ENCODE measurements around the gene ZBTB3. TPM values are rescaled to one million over a fixed set of nuclear protein-coding genes. Genes with fewer than 3 reads are reported as not detected.

Gene ZBTB3
- total and polyA plus RNA-seq, 9 of the 15 experiments (the other 6 are each of a cell fraction or from before 2014, with no cell fraction given) = 1.9 to 10.0 (median 4.9) TPM

DNA sequence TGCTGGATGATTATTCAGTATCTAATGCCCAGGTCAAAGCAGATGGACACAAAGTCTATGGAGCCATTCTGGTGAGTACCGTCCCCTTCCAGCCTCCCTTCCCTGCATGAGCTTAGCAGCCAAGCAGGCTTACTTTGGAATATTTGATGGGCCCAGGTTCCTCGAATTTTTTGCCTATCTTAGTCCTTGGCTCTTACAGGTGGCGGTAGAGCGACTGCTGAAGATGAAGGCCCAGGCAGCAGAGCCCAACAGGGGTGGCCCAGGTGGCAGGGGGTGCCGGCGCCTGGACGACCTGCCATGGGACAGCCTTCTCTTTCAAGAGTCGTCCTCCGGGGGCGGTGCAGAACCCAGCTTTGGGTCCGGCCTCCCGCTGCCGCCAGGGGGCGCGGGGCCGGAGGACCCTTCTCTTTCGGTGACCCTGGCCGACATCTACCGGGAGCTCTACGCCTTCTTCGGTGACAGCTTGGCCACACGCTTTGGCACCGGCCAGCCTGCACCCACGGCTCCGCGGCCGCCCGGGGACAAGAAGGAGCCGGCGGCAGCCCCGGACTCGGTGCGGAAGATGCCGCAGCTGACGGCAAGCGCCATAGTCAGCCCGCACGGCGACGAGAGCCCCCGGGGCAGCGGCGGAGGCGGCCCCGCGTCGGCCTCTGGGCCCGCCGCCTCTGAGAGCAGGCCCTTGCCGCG, 32.5 kb upstream of the ZBTB3 start (continued):
- no peak; the same call in 1 of the 2 replicates for TF ChIP-seq ZNF12 (CRISPR knock-in tag; IDR thresholded peaks at IDR 0.05)
- peak; percentile 57 for TF ChIP-seq RBM39 (optimal IDR thresholded peaks at IDR 0.05; ENCODE audit: low read depth, low read length)
- peak; percentile 15 for TF ChIP-seq PHF20 (IDR thresholded peaks at IDR 0.05; ENCODE audit: partially characterized antibody)
- TF ChIP-seq, protein P1, sequence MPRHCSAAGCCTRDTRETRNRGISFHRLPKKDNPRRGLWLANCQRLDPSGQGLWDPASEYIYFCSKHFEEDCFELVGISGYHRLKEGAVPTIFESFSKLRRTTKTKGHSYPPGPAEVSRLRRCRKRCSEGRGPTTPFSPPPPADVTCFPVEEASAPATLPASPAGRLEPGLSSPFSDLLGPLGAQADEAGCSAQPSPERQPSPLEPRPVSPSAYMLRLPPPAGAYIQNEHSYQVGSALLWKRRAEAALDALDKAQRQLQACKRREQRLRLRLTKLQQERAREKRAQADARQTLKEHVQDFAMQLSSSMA (CRISPR knock-in tag; IDR thresholded peaks at IDR 0.05) = no peak
- TF ChIP-seq REST (IDR thresholded peaks at IDR 0.05; ENCODE audit: borderline replicate concordance) = peak; percentile 61
- no peak for TF ChIP-seq REST (CRISPR knock-in tag; IDR thresholded peaks at IDR 0.05; ENCODE audit: low read depth)
- TF ChIP-seq, protein P2, sequence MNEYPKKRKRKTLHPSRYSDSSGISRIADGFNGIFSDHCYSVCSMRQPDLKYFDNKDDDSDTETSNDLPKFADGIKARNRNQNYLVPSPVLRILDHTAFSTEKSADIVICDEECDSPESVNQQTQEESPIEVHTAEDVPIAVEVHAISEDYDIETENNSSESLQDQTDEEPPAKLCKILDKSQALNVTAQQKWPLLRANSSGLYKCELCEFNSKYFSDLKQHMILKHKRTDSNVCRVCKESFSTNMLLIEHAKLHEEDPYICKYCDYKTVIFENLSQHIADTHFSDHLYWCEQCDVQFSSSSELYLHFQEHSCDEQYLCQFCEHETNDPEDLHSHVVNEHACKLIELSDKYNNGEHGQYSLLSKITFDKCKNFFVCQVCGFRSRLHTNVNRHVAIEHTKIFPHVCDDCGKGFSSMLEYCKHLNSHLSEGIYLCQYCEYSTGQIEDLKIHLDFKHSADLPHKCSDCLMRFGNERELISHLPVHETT (CRISPR knock-in tag; conservative IDR thresholded peaks at IDR 0.05 in 1 of 2, IDR thresholded peaks at IDR 0.05 in 1 of 2) = peak in 1 of 2 experiments; percentile 82; a peak in 2 of 4 replicates
- TF ChIP-seq HMGN3 (IDR thresholded peaks at IDR 0.05; ENCODE audit: borderline replicate concordance, extremely low read depth, insufficient read length, low read depth, low read length) = peak; percentile 52
- TF ChIP-seq ZNF121 (CRISPR knock-in tag; conservative IDR thresholded peaks at IDR 0.05) = no peak
- peak in 1 of 2 experiments; percentile 77; a peak in 2 of 4 replicates for TF ChIP-seq RCOR1 (IDR thresholded peaks at IDR 0.05; ENCODE audit: borderline replicate concordance in 1 of 2, low read depth in 2 of 2, low read length in 2 of 2)
- peak in 1 of 2 experiments; percentile 52; a peak in 1 of 4 replicates for TF ChIP-seq HDAC1 (IDR thresholded peaks at IDR 0.05)
- no peak for TF ChIP-seq ESRRB (CRISPR knock-in tag; IDR thresholded peaks at IDR 0.05; ENCODE audit: borderline replicate concordance)
- TF ChIP-seq ZNF766 (CRISPR knock-in tag; conservative IDR thresholded peaks at IDR 0.05) = no peak
- TF ChIP-seq XRCC5 (IDR thresholded peaks at IDR 0.05; ENCODE audit: low read depth, low read length) = peak; percentile 94
- TF ChIP-seq E2F1 (CRISPR knock-in tag; IDR thresholded peaks at IDR 0.05) = no peak
- no peak for TF ChIP-seq CBX5 (IDR thresholded peaks at IDR 0.05; ENCODE audit: borderline replicate concordance, low read depth)

Data from K562 (cell line).